H4 (cell line): ENCODE measurements around the gene SVEP1. TPM values are rescaled to one million over a fixed set of nuclear protein-coding genes. Genes with fewer than 3 reads are reported as not detected.

Experiments
- DNase-seq: peaks from one replicate; pipeline ENCODE4 v3.0.0-alpha.2; 2015; ENCODE audit warnings: low spot score
- total RNA-seq: library from RNA; depleted of rRNA; stranded (reverse); fragments of >200 nt; shearing (Covaris generic); gene quantifications from 2 replicates; pipeline ENCODE4 v1.2.3, GENCODE V29; 2014; rRNA removed

SVEP1 gene
- total RNA-seq, 1 experiment from 2014 or later = 0.41 TPM

DNA sequence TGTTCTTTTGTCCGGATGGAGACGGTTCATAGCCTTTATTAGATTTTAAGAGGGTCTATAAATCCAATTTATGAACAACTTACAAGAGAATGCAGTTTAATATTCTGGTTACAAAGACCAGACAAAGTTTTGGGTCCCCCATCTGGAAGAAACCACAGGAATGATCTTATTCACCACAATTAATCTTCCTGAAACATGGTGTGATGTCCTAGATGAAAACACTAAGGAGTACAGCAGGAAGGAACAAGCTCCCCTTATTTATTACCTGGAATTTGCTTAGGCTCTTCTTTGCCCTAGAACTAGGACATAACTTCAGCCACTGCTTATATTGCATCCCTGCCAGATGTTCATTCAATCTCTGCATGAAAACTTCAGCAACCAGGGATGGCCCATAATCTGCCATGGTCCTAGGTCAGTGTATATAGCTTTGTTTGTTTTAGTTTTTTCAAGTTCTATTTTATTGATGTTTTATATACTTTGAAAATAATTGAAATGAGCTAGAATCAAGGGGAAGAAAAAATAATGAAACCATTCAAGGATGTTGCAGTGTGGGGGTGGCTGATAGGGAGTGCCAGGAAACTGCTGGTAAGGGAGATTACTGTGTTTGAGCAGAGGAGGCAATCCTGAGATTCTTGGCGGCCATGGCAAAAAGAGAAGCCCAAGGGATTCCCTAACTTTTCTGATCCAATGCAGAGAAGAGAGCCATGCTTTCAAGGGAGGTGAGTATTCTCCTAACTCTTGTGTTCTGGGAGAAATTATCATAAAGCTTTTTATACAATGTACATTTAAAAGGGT is 258.7 kb downstream of the SVEP1 start:
- no peak for DNase-seq

DNA sequence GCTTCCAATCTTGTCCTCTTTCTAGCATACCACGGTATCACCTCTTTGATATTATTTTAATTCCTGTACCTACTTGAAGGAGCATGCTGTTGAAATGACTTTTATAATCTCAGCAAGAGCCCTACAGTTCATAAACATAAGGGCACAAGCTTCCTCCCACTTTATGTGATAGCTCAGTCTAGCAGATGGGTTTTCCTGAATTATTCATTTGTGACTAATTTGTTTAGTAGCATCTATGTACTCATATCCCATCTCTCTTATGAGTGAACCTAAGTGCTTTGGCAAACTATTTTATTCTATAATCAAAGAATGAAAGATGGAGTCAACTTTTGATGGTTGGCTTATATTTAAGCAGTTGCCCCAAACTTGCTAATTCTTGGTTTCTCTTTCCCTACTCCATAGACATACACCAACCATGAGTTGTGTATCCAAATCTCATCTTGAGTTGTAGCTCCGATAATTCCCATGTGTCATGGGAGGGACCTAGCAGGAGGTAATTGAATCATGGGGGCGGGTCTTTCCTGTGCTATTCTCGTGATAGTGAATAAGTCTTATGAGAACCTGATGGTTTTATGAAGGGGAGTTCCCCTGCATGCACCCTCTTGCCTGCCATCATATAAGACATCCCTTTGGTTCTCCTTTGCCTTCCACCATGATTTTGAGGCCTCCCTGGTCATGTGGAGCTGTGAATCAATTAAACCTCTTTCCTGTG is 259.6 kb downstream of the SVEP1 start:
- no peak for DNase-seq

DNA sequence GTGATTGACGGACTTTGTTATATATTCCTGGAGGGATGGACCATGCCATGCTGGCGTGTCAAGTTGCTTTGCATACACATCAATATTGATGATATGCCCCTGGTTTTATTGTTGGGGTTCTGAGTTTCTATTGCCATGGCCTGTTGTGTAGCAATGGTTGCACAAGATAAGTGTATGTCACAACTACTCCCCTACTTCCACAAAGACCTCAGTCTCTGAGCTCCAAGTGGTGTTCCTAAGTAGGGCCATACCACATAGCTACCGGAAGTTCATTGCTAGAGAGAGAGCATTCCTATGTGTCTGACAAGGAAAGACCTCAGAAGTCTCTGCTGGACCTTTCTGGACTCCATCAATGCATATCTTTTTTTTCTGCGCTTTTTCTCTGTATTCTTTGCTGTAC is 261.6 kb downstream of the SVEP1 start:
- no peak for DNase-seq

DNA sequence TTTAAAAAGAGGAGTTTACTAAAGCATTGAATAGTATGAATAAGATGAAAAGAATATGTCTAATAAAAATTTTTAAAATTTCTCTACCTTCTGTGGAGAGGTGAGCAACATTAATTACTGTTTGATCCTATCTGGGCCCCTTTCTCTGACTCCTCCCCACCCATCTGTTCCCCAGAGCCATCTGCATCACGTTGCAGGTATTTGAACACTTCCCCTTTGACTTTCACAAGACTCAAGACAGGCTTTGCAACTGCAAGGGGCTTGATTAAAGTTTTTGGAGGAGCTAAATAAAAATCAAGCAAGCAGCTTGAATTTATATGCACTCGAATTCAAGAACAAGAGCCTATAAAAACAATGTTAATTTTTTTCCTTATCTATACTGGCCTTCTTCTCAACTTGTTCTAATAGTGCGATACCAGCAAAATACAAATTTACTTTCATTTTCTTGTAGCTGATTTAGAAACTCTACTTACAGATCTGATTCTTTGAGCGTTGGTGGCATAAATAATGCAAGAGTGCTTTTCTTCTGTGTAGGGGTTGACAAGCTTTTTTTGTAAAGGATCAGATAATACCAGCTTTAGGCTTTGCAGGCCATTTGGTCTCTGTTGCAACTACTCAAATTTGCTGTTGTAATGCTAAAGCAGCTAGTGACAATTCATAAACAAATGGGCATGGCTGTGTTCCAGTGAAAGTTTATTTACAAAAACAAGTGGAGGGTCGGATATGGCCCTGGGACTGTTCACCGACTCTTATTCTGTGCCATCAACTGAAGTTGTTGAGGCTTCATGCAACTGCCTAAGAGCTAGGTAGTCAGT is 263.1 kb downstream of the SVEP1 start:
- DNase-seq = peak; percentile 20

Other genes starting within 250 kb of the SVEP1 start
- not detected in 2 replicates for gene TXNDC8, start 241.9 kb downstream of the SVEP1 start, total RNA-seq
- gene MUSK, start 89.0 kb upstream of the SVEP1 start, total RNA-seq = not detected in 2 replicates